GM23338 (cell line): ENCODE measurements around the gene COL8A2.

Experiments
- CREB1 ChIP-seq: fragments of 250-450 bp; sonication (Bioruptor Pico); IDR thresholded peaks from 2 replicates; pipeline ENCODE4 v1.5.0; 2020; ENCODE audit warnings: low read depth, mild to moderate bottlenecking, moderate library complexity
- CTCF ChIP-seq, 2 experiments: fragments of 200-600 bp in 1 of 2; sonication (generic) in 1 of 2; conservative IDR thresholded peaks; 2 replicates each; pipeline versions ENCODE4 v1.5.1 to v1.6.1; 2016 to 2017; ENCODE audit warnings: antibody characterized with exemption in 2 of 2, low read depth in 2 of 2, mild to moderate bottlenecking in 2 of 2, moderate library complexity in 1 of 2
- EZH2 ChIP-seq: fragments of 200-600 bp; sonication (generic); IDR thresholded peaks from one replicate; pipeline ENCODE4 v1.8.0; 2017; ENCODE audit warnings: antibody characterized with exemption, mild to moderate bottlenecking, low read depth; ENCODE audit not compliant: unreplicated experiment
- EZH2phosphoT487 ChIP-seq: fragments of 200-600 bp; sonication (generic); IDR thresholded peaks from one replicate; pipeline ENCODE4 v1.8.1; 2018; ENCODE audit warnings: antibody characterized with exemption; ENCODE audit not compliant: unreplicated experiment
- JUNB ChIP-seq: IDR thresholded peaks from one replicate; pipeline ENCODE4 v1.6.1; 2016; ENCODE audit warnings: antibody characterized with exemption; ENCODE audit not compliant: unreplicated experiment
- POLR2AphosphoS5 ChIP-seq: IDR thresholded peaks from 2 replicates; pipeline ENCODE4 v1.6.1; 2016; ENCODE audit warnings: antibody characterized with exemption, low read depth
- STAT1 ChIP-seq: IDR thresholded peaks from one replicate; pipeline ENCODE4 v1.6.1; 2016; ENCODE audit warnings: antibody characterized with exemption; ENCODE audit not compliant: unreplicated experiment
- ZNF114 ChIP-seq: fragments of 250-450 bp; sonication (Bioruptor Pico); IDR thresholded peaks from 2 replicates; pipeline ENCODE4 v1.5.0; 2020; ENCODE audit warnings: mild to moderate bottlenecking, moderate library complexity
- TF ChIP-seq, protein P1 (sequence below): IDR thresholded peaks from one replicate; pipeline ENCODE4 v1.6.1; 2018; ENCODE audit warnings: antibody characterized with exemption; ENCODE audit not compliant: unreplicated experiment

DNA sequence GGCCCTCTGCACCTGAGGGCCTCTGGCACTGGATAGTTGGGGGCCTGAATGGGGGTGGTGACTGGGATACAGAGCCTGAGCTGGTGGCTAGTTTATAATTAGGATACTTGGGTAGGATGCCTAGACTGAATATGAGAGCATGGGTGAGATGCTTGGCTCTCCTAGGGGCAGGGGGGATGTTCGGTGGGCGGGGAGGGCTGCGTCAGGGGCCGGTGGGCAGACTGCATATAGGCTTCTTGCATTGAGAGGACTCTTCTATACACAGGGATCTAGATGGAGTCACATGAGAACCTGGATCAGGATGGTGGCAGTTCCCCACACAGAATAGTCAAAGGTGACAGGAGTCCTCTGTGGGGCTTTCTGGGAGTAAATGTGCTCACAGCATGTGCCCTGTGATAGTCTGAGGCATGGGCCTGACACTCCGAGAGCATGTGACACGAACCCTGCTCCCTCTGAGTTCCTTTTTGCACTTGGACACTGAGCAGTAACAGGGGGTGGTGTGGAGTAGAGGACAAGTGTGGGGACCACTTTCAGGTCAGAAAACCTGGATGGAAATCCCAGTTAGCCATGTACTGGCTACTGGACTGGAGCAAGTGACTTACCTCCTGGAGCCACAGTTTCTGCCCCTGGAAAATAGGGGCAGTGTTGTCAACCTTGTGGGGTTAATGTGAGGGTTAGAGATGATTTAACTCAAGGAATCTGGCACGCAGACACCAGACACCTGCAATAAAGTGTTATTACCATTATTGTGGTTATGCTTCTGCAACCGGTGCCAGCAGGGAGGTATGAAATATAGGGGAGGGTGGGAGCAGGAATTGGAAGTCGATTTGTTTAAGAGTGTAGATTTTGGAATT is 33.2 kb upstream of the COL8A2 start:
- TF ChIP-seq EZH2 (no peak), EZH2phosphoT487 (no peak), CTCF (conservative IDR thresholded peaks at IDR 0.05; ENCODE audit: low read depth in 2 of 2) (no peak), POLR2AphosphoS5 (no peak), STAT1 (no peak), JUNB (no peak), CREB1 (CRISPR knock-in tag) (no peak), ZNF114 (CRISPR knock-in tag) (no peak)
- TF ChIP-seq, protein P1, sequence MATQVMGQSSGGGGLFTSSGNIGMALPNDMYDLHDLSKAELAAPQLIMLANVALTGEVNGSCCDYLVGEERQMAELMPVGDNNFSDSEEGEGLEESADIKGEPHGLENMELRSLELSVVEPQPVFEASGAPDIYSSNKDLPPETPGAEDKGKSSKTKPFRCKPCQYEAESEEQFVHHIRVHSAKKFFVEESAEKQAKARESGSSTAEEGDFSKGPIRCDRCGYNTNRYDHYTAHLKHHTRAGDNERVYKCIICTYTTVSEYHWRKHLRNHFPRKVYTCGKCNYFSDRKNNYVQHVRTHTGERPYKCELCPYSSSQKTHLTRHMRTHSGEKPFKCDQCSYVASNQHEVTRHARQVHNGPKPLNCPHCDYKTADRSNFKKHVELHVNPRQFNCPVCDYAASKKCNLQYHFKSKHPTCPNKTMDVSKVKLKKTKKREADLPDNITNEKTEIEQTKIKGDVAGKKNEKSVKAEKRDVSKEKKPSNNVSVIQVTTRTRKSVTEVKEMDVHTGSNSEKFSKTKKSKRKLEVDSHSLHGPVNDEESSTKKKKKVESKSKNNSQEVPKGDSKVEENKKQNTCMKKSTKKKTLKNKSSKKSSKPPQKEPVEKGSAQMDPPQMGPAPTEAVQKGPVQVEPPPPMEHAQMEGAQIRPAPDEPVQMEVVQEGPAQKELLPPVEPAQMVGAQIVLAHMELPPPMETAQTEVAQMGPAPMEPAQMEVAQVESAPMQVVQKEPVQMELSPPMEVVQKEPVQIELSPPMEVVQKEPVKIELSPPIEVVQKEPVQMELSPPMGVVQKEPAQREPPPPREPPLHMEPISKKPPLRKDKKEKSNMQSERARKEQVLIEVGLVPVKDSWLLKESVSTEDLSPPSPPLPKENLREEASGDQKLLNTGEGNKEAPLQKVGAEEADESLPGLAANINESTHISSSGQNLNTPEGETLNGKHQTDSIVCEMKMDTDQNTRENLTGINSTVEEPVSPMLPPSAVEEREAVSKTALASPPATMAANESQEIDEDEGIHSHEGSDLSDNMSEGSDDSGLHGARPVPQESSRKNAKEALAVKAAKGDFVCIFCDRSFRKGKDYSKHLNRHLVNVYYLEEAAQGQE, result no peak
